Medulla oblongata (tissue), 1 donor: ENCODE measurements around the gene GALNT9.

Experiments used
- DNase-seq: peaks from one replicate; pipeline ENCODE4 v3.0.0-alpha.2; 2015; ENCODE audit errors: extremely low spot score

Gene GALNT9

GRCh38 chr12:132171293-132171967 lies 158.0 kb downstream of the GALNT9 start:
- DNase-seq = no peak

- DNase-seq = no peak
Measured at GRCh38 chr12:132170637-132171292, 158.6 kb downstream of the GALNT9 start.

- DNase-seq = no peak
Measured at GRCh38 chr12:132170094-132170636, 159.2 kb downstream of the GALNT9 start.

GRCh38 chr12:132169376-132169775 lies 160.0 kb downstream of the GALNT9 start:
- DNase-seq = no peak

- DNase-seq = no peak
Measured at GRCh38 chr12:132168311-132169031, 160.9 kb downstream of the GALNT9 start.

DNA sequence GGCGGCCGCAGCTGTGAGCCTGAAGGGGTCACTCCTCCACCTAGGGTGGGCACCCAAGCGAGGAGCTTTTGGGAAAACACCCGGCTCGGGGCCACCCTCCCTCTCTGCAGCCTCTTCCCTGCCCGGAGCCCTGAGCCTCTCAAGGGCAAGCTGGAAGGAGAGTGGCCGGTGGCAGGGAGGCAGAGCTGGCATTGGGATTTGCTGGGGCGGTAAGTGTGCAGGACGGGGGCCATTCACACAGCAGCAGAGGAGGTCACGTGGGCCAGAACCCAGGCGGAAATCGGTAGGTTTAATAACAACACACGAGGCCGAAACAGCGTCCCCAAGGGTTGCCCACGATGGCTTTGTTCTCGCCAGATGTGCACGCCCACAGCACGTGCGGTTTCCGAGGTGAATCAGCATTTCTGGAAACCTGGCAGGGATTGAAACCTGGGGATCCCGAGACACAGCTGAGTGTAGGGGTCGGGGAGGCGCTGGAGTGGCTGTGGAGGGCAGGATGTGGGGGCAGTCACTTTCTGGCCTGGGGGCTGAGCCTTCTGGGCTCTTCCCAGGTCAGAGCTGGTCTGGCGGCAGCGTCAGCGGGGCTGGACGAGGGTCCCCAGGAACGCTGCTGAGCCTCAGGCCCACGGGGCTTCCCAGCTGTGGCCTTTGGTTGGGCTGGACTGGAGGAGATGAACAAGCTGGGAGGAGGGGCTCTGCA lies 161.6 kb downstream of the GALNT9 start:
- no peak for DNase-seq

- no peak for DNase-seq
Measured at GRCh38 chr12:132166801-132167591, 162.4 kb downstream of the GALNT9 start.

- DNase-seq = no peak
Measured at GRCh38 chr12:132166093-132166492, 163.3 kb downstream of the GALNT9 start.

GRCh38 chr12:132165584-132165983 lies 163.8 kb downstream of the GALNT9 start:
- no peak for DNase-seq

- DNase-seq = no peak
Measured at GRCh38 chr12:132164426-132164825, 165.0 kb downstream of the GALNT9 start.

DNA sequence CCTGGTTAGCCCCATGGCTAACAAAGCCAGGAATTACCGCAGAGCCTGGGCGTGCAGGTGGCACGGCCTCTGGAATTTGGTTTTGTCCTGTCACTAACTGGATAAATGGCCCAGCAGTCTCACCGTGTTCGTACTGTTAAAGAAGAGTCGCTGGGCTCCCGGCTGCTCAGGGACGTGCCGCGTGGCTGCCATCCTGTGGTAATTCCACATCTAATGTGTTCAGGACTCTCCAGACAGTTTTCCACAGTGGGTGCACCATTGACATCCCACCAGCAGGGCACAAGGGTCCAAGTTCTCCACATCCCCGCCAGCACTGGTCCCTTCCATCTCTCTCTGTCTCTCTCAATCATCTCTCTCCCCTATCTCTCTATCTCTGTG lies 165.5 kb downstream of the GALNT9 start:
- DNase-seq = no peak

DNA sequence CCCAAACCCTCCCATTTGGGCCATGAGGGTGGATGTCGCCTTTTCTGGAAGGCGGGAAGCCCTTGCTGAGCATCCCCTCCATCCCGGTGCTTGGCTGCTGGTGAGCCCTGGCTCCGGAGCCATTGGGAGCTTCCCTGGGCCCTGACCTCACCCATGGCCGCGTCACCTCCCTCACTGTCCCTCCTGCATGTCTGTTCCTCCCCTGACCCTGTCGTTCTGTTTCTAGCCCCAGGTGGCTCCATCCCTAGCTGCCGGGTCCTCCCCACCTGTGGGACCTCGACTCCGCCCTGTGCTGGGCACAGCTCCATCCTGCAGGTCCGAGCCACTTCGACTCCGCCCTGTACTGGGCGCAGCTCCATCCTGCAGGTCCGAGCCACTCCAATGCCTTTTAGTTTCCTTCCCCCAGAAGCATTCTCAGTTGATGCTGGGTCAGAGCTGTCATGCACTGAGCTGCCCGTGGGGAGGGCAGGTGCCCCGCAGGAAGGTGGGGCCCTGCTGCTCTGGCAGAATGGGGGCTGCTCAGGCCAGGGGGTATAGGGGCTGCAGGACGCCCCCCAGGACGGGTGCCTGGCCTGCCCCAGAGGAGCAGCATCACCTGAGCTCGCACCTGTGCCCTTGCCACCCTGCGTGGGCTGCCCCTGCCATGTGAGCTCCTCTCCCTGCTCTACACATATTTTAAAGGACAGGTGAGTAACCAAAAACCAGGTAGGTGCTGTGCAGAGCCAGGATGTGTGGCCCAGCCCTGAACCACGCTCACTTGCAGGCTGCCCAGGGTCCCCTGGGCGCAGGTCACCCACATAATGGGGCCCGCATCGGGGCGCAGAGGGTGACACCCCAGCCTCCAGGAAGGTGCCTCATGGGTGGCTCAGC lies 166.1 kb downstream of the GALNT9 start:
- no peak for DNase-seq

GRCh38 chr12:132162508-132163031 lies 166.8 kb downstream of the GALNT9 start:
- DNase-seq = peak; percentile 37

- no peak for DNase-seq
Measured at GRCh38 chr12:132161796-132162507, 167.4 kb downstream of the GALNT9 start.

DNA sequence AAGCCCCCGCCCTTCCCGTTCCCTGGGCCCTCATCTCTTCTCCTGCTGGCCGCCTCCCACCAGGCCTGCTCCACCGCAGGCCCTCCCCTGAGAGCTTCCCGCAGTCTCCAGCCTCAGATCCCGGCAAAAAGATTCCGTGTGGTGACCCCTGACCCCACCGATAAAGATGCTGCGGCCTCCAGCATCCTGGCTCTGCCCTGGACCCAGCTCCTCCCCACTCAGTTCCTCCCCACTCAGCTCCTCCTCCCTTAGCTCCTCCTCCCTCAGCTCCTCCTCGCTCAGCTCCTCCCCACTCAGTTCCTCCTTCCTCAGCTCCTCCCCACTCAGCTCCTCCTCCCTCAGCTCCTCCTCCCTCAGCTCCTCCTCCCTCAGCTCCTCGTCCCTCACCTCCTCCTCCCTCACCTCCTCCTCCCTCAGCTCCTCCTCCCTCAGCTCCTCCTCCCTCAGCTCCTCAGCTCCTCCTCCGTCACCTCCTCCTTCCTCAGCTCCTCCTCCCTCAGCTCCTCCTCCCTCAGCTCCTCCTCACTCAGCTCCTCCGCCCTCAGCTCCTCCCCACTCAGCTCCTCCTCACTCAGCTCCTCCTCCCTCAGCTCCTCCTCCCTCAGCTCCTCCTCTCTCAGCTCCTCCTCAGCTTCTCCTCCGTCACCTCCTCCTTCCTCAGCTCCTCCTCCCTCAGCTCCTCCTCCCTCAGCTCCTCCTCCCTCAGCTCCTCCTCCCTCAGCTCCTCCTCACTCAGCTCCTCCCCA lies 168.2 kb downstream of the GALNT9 start:
- DNase-seq = no peak

GRCh38 chr12:132160601-132161035 lies 168.8 kb downstream of the GALNT9 start:
- DNase-seq = no peak

DNA sequence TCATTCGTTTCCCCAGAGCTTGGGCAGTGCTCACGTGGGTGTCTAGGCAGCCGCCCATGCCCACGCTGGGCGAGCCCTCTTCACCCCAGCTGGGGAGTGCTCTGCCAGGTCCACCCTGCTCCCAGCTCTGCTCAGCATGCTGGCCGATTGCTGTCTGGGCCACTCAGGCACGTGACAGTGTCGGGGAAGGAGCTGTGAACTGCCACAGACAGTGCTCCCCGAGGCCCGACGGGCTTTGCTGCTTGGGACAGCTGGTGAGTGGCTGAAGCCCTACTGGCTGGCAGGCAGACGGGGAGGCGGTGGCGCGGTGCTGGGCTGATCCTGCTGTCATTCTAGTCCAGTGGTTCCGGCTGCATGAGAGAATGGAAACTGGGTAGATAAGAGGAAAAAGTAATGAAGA lies 169.4 kb downstream of the GALNT9 start:
- DNase-seq = no peak

DNA sequence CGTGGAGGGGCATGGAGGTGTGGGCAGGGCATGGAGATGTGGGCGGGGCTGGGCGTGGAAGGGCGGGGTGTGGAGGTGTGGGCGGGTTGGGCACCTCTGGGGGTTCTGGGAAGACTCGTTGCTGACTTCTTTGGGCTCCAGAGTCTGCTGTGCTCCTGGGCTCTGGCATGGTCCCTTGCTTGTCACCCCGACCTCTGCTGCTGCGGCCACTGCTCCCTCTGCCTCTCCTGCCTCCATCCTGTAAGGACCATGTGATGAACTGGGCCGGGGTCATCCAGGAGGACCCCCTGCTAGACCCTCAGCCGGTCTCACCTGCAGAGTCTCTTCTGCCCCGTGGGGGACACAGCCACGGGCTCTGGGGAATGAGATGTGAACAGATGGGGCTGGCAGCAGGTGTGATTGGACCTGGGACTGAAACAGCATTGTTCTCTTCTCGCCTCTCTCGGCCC lies 169.8 kb downstream of the GALNT9 start:
- DNase-seq = no peak
